Lower lobe of right lung (tissue), 2 donors: ENCODE measurements around the gene SEPTIN3. TPM values are rescaled to one million over a fixed set of nuclear protein-coding genes. Genes with fewer than 3 reads are reported as not detected.

Experiments used
- ATAC-seq, 2 donors: fragments of 200-7000 bp; cut with Tn5 transposase; one replicate each; pipeline ENCODE4 v1.9.1; 2020 to 2022; ENCODE audit warnings: mild to moderate bottlenecking in 2 of 2, moderate library complexity in 2 of 2
- DNase-seq: peaks from one replicate; pipeline ENCODE4 v3.0.0-alpha.2; 2020
- H3K27ac ChIP-seq: fragments of 200-600 bp; one replicate; pipeline ENCODE4 v1.8.0; 2022
- H3K27me3 ChIP-seq: fragments of 200-600 bp; one replicate; pipeline ENCODE4 v1.8.0; 2022; ENCODE audit warnings: low read depth
- H3K36me3 ChIP-seq: fragments of 200-600 bp; one replicate; pipeline ENCODE4 v1.8.0; 2022; ENCODE audit warnings: mild to moderate bottlenecking
- H3K4me1 ChIP-seq: fragments of 200-600 bp; one replicate; pipeline ENCODE4 v1.8.0; 2022
- H3K4me3 ChIP-seq: fragments of 200-600 bp; one replicate; pipeline ENCODE4 v1.8.0; 2022; ENCODE audit warnings: mild to moderate bottlenecking
- H3K9me3 ChIP-seq: fragments of 200-600 bp; one replicate; pipeline ENCODE4 v1.8.0; 2022
- intact Hi-C: fragments of 100-400 bp; cut with DNase I; formaldehyde crosslinking; loops from one replicate; pipeline ENCODE4 v1.11.0; 2022
- total RNA-seq: library from RNA; stranded (reverse); fragmentation: NEBNext Ultra II Directional; extraction: Animal tissue kit (Norgen Biotek cat#: 25700); gene quantifications from one replicate; pipeline ENCODE4 v1.2.1, GENCODE V29; 2021
- TF ChIP-seq, protein P1 (sequence below): fragments of 200-600 bp; IDR thresholded peaks from one replicate; pipeline ENCODE4 v1.8.0; 2022; ENCODE audit warnings: antibody characterized with exemption, mild to moderate bottlenecking
- donor health status: DM: no; HTN: yes; CAD: no; lungs with severe emphysema.

The SEPTIN3 gene
- total RNA-seq, 1 donor from 2014 or later: 2.5 TPM

DNA sequence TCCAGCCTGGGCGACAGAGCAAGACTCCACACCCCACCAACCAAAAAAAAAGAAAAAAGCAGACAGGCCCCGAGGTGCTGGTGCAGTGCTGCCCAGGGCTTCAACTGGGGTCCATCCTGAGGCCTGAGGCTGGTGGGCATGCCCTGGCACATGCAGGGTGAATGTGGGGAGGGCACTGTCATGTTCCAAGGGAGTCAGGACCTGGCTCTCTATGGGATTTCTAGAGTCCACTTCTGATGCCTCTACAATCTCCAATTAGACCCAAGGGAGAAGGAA lies 32.4 kb upstream of the SEPTIN3 start:
- intact Hi-C loops: no loop called here
- no peaks in the 10 kb centered on the region for H3K36me3 ChIP-seq
- no peaks in the 10 kb centered on the region for H3K27me3 ChIP-seq
- no peaks in the 10 kb centered on the region for H3K9me3 ChIP-seq
- ATAC-seq (no peak), DNase-seq (no peak)
- no peak overlapping the region for H3K4me3 ChIP-seq
- peaks cover 14% of the 10 kb centered on the region for H3K4me1 ChIP-seq
- TF ChIP-seq, protein P1, sequence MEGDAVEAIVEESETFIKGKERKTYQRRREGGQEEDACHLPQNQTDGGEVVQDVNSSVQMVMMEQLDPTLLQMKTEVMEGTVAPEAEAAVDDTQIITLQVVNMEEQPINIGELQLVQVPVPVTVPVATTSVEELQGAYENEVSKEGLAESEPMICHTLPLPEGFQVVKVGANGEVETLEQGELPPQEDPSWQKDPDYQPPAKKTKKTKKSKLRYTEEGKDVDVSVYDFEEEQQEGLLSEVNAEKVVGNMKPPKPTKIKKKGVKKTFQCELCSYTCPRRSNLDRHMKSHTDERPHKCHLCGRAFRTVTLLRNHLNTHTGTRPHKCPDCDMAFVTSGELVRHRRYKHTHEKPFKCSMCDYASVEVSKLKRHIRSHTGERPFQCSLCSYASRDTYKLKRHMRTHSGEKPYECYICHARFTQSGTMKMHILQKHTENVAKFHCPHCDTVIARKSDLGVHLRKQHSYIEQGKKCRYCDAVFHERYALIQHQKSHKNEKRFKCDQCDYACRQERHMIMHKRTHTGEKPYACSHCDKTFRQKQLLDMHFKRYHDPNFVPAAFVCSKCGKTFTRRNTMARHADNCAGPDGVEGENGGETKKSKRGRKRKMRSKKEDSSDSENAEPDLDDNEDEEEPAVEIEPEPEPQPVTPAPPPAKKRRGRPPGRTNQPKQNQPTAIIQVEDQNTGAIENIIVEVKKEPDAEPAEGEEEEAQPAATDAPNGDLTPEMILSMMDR: no peak
- H3K27ac ChIP-seq: no peak overlapping the region

DNA sequence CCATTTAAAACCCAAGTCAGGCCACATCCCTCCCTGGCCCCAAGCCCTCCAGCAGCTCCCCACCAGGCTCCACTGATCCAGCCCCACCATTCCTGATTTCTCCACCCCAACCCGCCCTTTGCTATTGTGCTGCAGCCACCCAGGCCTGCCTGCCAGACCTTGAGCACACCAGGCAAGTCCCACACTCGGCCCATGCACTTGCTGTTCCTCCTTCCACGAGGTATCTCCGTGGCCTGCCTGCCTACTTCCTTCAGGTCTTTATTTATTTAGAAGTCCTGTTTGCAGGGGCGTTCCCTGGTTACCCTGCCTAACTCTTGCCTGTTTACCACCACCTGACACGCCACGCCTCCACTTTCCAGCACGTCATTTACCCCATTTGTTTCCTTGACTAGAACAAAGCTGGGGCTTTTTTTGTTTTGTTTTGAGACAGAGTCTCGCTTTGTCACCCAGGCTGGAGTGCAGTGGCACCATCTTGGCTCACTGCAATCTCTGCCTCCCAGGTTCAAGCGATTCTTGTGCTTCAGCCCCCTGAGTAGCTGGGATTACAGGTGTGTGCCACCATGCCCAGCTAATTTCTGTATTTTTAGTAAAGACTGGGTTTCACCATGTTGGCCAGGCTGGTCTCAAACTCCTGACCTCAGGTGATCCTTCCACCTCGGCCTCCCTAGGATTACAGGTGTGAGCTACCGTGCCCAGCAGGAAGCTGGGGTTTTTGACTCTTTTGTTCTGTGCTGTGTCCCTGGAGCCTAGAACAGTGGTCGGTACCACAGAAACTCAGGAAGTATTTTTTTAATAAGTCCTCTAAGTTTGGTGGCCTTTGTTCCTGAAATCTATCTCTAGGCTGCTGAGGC lies 29.0 kb upstream of the SEPTIN3 start:
- peak; percentile 66 for DNase-seq
- peak overlapping the region; percentile 70 for H3K27ac ChIP-seq
- no peaks in the 10 kb centered on the region for H3K36me3 ChIP-seq
- intact Hi-C loops: loop anchor here (5.0 kb wide), 1 partner anchor 243 kb away; the partner anchor contains the start of gene MEI1
- no peaks in the 10 kb centered on the region for H3K27me3 ChIP-seq
- H3K4me3 ChIP-seq: no peak overlapping the region
- no peaks in the 10 kb centered on the region for H3K9me3 ChIP-seq
- ATAC-seq: peak; percentile 36
- peaks cover 14% of the 10 kb centered on the region for H3K4me1 ChIP-seq
- TF ChIP-seq, protein P1: no peak

GRCh38 chr22:41940832-41941765 lies 28.1 kb upstream of the SEPTIN3 start:
- Histone ChIP-seq H3K4me3 (no peak overlapping the region), H3K4me1 (peaks cover 20% of the 10 kb centered on the region)
- intact Hi-C loops: loop anchor here (5.0 kb wide), 1 partner anchor 244 kb away; the partner anchor contains the start of gene MEI1

GRCh38 chr22:41943661-41944209 lies 25.5 kb upstream of the SEPTIN3 start:
- TF ChIP-seq, protein P1: no peak
- Histone ChIP-seq H3K4me1 (peaks cover 31% of the 10 kb centered on the region), H3K4me3 (no peak overlapping the region), H3K9me3 (no peaks in the 10 kb centered on the region), H3K36me3 (no peaks in the 10 kb centered on the region), H3K27me3 (no peaks in the 10 kb centered on the region), H3K27ac (no peak overlapping the region)
- intact Hi-C loops: loop anchor here (5.0 kb wide), 1 partner anchor 246 kb away; the partner anchor contains the start of gene MEI1
- no peak for ATAC-seq
- DNase-seq: no peak

More at GRCh38 chr22:41940832-41941765, 28.1 kb upstream of the SEPTIN3 start:
- Histone ChIP-seq H3K36me3 (no peaks in the 10 kb centered on the region), H3K9me3 (no peaks in the 10 kb centered on the region), H3K27ac (peak overlapping the region; percentile 70), H3K27me3 (no peaks in the 10 kb centered on the region)
- DNase-seq: peak; percentile 86
- TF ChIP-seq, protein P1: peak; percentile 93
- ATAC-seq: peak; percentile 92 to 93
